ENCODE data around the gene FTO. TPM values are rescaled to one million over a fixed set of nuclear protein-coding genes. Genes with fewer than 3 reads are reported as not detected.

The FTO gene
- polyA plus RNA-seq, 2 of the 4 experiments (the other 2 are of a cell fraction): 48.7 to 101 TPM

DNA sequence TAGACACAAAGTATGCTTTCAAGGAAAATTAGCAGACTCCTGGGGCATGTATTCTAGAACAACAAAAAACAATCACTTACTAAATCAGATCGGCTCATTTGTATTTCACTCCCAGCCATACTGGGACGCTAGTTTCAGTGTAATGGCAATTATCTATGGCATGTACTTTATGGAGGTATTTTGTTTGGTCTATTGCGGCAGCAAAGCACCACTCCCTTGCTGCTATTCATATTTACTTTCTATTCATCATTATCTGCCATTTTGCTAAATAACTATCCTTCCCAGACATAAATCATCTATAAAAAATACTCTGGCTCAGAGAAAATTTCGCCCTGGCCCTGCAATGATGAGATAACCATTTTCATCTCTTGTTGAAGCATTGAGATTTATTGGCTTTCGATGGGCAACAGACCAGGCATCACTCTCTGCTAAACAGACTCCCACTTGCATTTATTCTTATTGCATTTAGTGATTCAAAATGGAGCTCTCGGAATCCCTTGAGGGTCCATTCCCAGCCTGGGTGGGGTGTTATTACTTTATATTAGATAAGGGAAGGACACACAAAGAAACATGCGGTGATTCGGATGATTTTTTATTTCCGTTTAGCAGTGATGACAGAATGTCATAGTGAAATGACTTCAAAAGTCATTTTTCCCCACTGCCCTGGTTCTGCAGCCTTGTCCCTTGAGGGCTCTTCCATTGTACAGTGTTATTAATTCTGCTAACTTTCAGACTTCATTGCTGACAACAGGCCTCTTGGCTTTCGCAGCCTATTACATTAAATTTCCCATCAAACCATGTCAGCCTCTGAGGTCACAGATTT is 356.9 kb downstream of the FTO start:
- no peak for ATAC-seq
- FAIRE-seq: no peak

DNA sequence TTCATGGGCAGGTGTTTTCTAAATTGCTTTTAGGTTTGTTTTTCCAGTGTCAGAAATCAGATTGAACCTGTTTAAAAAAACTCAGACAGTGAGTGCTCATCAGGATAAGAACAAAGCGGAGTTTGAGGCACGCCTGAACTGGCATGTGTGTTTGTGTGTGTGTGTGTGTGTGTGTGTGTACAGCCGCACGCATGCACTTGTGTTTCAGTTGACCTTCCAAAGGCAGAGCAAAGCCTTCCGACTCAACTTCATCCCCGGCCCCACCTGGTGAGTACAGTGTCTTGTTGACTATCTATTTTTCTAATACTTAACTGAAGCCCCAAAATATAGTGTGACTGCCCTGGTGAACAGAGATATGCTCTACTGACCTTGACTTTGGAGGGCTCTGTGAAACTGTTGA is 357.5 kb downstream of the FTO start:
- ChIA-PET CTCF (no interaction called here), POLR2A (no interaction called here)
- WGBS (ENCODE audit: missing lambda C conversion rate): 87% methylated on average over 6 of the region's 6 CpGs
- FAIRE-seq (no peak), ATAC-seq (no peak), DNase-seq (ENCODE audit: low read depth in 1 of 2, low spot score in 1 of 2) (no peak)
- H3K4me3 ChIP-seq: no peak overlapping the region
- peaks cover 4% of the 10 kb centered on the region for H3K4me1 ChIP-seq
- no peak overlapping the region for H3K4me2 ChIP-seq
- H3K27ac ChIP-seq: no peak overlapping the region
- TF ChIP-seq RNF2 (IDR thresholded peaks at IDR 0.05; ENCODE audit: borderline replicate concordance, low read depth) (no peak), NPAS2 (CRISPR knock-in tag; IDR thresholded peaks at IDR 0.05; ENCODE audit: borderline replicate concordance) (no peak), POLR2A (IDR thresholded peaks at IDR 0.05; ENCODE audit: low read length) (no peak), RARB (CRISPR knock-in tag; IDR thresholded peaks at IDR 0.05) (no peak), ZFP36 (IDR thresholded peaks at IDR 0.05; ENCODE audit: borderline replicate concordance, partially characterized antibody) (no peak), MAFK (IDR thresholded peaks at IDR 0.05; ENCODE audit: partially characterized antibody) (no peak), HOXB13 (CRISPR knock-in tag; IDR thresholded peaks at IDR 0.05; ENCODE audit: low read depth) (no peak)
- TF ChIP-seq, protein P1, sequence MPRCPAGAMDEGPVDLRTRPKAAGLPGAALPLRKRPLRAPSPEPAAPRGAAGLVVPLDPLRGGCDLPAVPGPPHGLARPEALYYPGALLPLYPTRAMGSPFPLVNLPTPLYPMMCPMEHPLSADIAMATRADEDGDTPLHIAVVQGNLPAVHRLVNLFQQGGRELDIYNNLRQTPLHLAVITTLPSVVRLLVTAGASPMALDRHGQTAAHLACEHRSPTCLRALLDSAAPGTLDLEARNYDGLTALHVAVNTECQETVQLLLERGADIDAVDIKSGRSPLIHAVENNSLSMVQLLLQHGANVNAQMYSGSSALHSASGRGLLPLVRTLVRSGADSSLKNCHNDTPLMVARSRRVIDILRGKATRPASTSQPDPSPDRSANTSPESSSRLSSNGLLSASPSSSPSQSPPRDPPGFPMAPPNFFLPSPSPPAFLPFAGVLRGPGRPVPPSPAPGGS (IDR thresholded peaks at IDR 0.05): no peak
- TF ChIP-seq, protein P2, sequence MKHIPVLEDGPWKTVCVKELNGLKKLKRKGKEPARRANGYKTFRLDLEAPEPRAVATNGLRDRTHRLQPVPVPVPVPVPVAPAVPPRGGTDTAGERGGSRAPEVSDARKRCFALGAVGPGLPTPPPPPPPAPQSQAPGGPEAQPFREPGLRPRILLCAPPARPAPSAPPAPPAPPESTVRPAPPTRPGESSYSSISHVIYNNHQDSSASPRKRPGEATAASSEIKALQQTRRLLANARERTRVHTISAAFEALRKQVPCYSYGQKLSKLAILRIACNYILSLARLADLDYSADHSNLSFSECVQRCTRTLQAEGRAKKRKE (CRISPR knock-in tag; IDR thresholded peaks at IDR 0.05; ENCODE audit: low read depth): no peak
- H3K9me3 ChIP-seq: no peaks in the 10 kb centered on the region

More for the DNA sequence above, 356.9 kb downstream of the FTO start:
- DNase-seq (ENCODE audit: low read depth in 1 of 2, low spot score in 1 of 2): no peak
- no peak overlapping the region for H3K4me2 ChIP-seq
- H3K27ac ChIP-seq: no peak overlapping the region
- H3K4me3 ChIP-seq: no peak overlapping the region
- no peaks in the 10 kb centered on the region for H3K9me3 ChIP-seq
- H3K4me1 ChIP-seq: no peaks in the 10 kb centered on the region
- TF ChIP-seq, protein P3, sequence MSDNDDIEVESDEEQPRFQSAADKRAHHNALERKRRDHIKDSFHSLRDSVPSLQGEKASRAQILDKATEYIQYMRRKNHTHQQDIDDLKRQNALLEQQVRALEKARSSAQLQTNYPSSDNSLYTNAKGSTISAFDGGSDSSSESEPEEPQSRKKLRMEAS (IDR thresholded peaks at IDR 0.05): no peak
- TF ChIP-seq ZC3H11A (IDR thresholded peaks at IDR 0.05) (no peak), HOXB5 (CRISPR knock-in tag; IDR thresholded peaks at IDR 0.05) (no peak), MAZ (IDR thresholded peaks at IDR 0.05; ENCODE audit: borderline replicate concordance, low read depth, low read length) (no peak), HOXA7 (CRISPR knock-in tag; IDR thresholded peaks at IDR 0.05) (no peak), FOSB (CRISPR knock-in tag; IDR thresholded peaks at IDR 0.05) (no peak), HDAC2 (IDR thresholded peaks at IDR 0.05) (no peak), JUNB (IDR thresholded peaks at IDR 0.05) (no peak), RARB (CRISPR knock-in tag; IDR thresholded peaks at IDR 0.05) (no peak), KDM1A (IDR thresholded peaks at IDR 0.05; ENCODE audit: low read depth) (no peak), NPAS2 (CRISPR knock-in tag; IDR thresholded peaks at IDR 0.05; ENCODE audit: borderline replicate concordance) (no peak), TFCP2L1 (CRISPR knock-in tag; IDR thresholded peaks at IDR 0.05) (no peak), EHMT2 (IDR thresholded peaks at IDR 0.05; ENCODE audit: low read depth) (no peak), RFX5 (IDR thresholded peaks at IDR 0.05) (no peak), RAD21 (conservative IDR thresholded peaks at IDR 0.05 in 1 of 2, IDR thresholded peaks at IDR 0.05 in 1 of 2) (no peak), MAFK (IDR thresholded peaks at IDR 0.05; ENCODE audit: partially characterized antibody) (no peak)
- TF ChIP-seq, protein P4, sequence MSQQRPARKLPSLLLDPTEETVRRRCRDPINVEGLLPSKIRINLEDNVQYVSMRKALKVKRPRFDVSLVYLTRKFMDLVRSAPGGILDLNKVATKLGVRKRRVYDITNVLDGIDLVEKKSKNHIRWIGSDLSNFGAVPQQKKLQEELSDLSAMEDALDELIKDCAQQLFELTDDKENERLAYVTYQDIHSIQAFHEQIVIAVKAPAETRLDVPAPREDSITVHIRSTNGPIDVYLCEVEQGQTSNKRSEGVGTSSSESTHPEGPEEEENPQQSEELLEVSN (IDR thresholded peaks at IDR 0.05; ENCODE audit: borderline replicate concordance, low read depth): no peak
- TF ChIP-seq, protein P5, sequence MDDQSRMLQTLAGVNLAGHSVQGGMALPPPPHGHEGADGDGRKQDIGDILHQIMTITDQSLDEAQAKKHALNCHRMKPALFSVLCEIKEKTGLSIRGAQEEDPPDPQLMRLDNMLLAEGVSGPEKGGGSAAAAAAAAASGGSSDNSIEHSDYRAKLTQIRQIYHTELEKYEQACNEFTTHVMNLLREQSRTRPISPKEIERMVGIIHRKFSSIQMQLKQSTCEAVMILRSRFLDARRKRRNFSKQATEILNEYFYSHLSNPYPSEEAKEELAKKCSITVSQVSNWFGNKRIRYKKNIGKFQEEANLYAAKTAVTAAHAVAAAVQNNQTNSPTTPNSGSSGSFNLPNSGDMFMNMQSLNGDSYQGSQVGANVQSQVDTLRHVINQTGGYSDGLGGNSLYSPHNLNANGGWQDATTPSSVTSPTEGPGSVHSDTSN (IDR thresholded peaks at IDR 0.05): no peak
- TF ChIP-seq, protein P6, sequence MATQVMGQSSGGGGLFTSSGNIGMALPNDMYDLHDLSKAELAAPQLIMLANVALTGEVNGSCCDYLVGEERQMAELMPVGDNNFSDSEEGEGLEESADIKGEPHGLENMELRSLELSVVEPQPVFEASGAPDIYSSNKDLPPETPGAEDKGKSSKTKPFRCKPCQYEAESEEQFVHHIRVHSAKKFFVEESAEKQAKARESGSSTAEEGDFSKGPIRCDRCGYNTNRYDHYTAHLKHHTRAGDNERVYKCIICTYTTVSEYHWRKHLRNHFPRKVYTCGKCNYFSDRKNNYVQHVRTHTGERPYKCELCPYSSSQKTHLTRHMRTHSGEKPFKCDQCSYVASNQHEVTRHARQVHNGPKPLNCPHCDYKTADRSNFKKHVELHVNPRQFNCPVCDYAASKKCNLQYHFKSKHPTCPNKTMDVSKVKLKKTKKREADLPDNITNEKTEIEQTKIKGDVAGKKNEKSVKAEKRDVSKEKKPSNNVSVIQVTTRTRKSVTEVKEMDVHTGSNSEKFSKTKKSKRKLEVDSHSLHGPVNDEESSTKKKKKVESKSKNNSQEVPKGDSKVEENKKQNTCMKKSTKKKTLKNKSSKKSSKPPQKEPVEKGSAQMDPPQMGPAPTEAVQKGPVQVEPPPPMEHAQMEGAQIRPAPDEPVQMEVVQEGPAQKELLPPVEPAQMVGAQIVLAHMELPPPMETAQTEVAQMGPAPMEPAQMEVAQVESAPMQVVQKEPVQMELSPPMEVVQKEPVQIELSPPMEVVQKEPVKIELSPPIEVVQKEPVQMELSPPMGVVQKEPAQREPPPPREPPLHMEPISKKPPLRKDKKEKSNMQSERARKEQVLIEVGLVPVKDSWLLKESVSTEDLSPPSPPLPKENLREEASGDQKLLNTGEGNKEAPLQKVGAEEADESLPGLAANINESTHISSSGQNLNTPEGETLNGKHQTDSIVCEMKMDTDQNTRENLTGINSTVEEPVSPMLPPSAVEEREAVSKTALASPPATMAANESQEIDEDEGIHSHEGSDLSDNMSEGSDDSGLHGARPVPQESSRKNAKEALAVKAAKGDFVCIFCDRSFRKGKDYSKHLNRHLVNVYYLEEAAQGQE (IDR thresholded peaks at IDR 0.05): no peak
- POLR2A ChIA-PET: no interaction called here
- WGBS (ENCODE audit: missing lambda C conversion rate): 90% methylated on average over 10 of the region's 10 CpGs
- CTCF ChIA-PET: no interaction called here

Measured in A549 (cell line).